Tibial artery (tissue), 4 donors: ENCODE results near the gene COA1.

ENCODE experiments used
- DNase-seq, 2 donors: peaks; one replicate each; pipeline ENCODE4 v3.0.0-alpha.2; 2019
- H3K27ac ChIP-seq, 2 donors: fragments of 200-600 bp; sonication (generic) in 1 of 2; 1 replicate in 1 of 2; 2 replicates in 1 of 2; pipeline ENCODE4 v1.5.1; 2018 to 2019; ENCODE audit warnings: mild to moderate bottlenecking in 1 of 2
- H3K27me3 ChIP-seq, 2 donors: fragments of 200-600 bp; sonication (generic) in 1 of 2; one replicate each; pipeline versions ENCODE4 v1.5.1 to v1.6.0; 2016 to 2019
- H3K36me3 ChIP-seq, 3 donors: fragments of 200-600 bp; sonication (generic) in 2 of 3; one replicate each; pipeline ENCODE4 v1.5.1; 2016 to 2019; ENCODE audit warnings: mild to moderate bottlenecking in 2 of 3
- H3K4me1 ChIP-seq, 4 donors: fragments of 200-600 bp; sonication (generic) in 2 of 4; 1 replicate in 3 of 4; 2 replicates in 1 of 4; pipeline ENCODE4 v1.5.1; 2016 to 2019
- H3K4me3 ChIP-seq, 2 donors: fragments of 200-600 bp; sonication (generic) in 1 of 2; 1 replicate in 1 of 2; 2 replicates in 1 of 2; pipeline ENCODE4 v1.5.1; 2018 to 2019; ENCODE audit warnings: mild to moderate bottlenecking in 2 of 2
- H3K9me3 ChIP-seq, 3 donors: fragments of 200-600 bp; sonication (generic) in 1 of 3; one replicate each; pipeline ENCODE4 v1.5.1; 2016 to 2019
- CTCF ChIP-seq, 2 experiments: fragments of 200-600 bp in 1 of 2; fragments of 450-650 bp in 1 of 2; IDR thresholded peaks; one replicate each; pipeline ENCODE4 v1.5.1; 2017 to 2019; ENCODE audit warnings: antibody characterized with exemption in 2 of 2, mild to moderate bottlenecking in 1 of 2, moderate library complexity in 1 of 2
- intact Hi-C: fragments of 100-400 bp; cut with DNase I; formaldehyde crosslinking; loops from one replicate; pipeline ENCODE4 v1.15.0; 2023; ENCODE audit warnings: low total_unique reads

Gene COA1

GRCh38 chr7:43701500-43701854 lies 27.8 kb downstream of the COA1 start:
- no peak for DNase-seq
- Histone ChIP-seq H3K4me1 (no peaks in the 10 kb centered on the region), H3K4me3 (no peak overlapping the region), H3K9me3 (no peaks in the 10 kb centered on the region), H3K36me3 (peaks cover 0 to 6% (median 0%) of the 10 kb centered on the region in 3 donors), H3K27me3 (no peaks in the 10 kb centered on the region), H3K27ac (no peak overlapping the region)
- intact Hi-C loops: loop anchor here (2.0 kb wide), 1 partner anchor 119 kb away; the partner anchor contains the start of gene STK17A
- TF ChIP-seq CTCF (IDR thresholded peaks at IDR 0.05): no peak

DNA sequence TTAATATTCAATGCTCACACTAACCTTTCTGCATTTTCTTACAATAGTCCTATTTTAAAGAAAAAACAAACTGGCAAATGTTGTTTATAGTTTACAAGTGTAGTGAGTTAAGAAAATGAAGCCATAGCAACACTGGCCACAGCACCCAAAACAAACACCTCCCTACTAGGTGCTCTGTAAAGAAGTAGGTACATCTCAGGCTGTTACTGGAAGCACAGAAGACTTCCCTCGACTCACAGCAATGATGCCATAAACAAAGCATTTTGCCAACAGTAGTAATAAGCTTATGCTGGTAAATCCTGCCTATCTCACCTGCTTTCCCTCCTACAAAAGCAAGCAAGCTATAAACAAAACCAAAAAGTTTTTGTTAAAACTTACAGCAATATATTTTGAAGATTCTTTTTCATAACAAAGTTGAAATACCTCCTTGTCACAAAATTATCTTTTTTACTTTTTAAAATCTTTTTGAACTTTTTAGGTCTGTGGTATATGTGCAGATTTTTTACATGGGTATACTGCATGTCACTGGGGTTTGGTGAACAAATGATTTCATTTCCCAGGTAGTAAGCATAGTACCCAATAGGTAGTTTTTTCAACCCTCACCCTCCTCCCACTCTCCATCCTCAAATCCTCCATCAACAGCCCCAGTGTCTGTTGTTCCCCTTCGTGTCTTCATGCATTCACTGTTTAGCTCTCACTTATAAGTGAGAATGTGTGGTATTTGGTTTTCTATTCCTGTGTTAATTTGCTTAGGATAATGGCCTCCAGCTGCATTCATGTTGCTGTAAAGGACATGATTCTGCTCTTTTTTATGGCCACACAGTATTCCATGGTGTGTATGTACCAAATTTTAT lies 28.4 kb downstream of the COA1 start:
- H3K4me1 ChIP-seq: no peaks in the 10 kb centered on the region
- intact Hi-C loops: loop anchor here (2.0 kb wide), 1 partner anchor 118 kb away; the partner anchor contains the start of gene STK17A
- no peak overlapping the region for H3K27ac ChIP-seq
- H3K9me3 ChIP-seq: no peaks in the 10 kb centered on the region
- peaks cover 0 to 6% (median 0%) of the 10 kb centered on the region in 3 donors for H3K36me3 ChIP-seq
- H3K27me3 ChIP-seq: no peaks in the 10 kb centered on the region
- DNase-seq: no peak
- no peak for TF ChIP-seq CTCF (IDR thresholded peaks at IDR 0.05)
- no peak overlapping the region for H3K4me3 ChIP-seq

GRCh38 chr7:43700059-43700501 lies 29.2 kb downstream of the COA1 start:
- intact Hi-C loops: loop anchor here (2.0 kb wide), 1 partner anchor 117 kb away; the partner anchor contains the start of gene STK17A

DNA sequence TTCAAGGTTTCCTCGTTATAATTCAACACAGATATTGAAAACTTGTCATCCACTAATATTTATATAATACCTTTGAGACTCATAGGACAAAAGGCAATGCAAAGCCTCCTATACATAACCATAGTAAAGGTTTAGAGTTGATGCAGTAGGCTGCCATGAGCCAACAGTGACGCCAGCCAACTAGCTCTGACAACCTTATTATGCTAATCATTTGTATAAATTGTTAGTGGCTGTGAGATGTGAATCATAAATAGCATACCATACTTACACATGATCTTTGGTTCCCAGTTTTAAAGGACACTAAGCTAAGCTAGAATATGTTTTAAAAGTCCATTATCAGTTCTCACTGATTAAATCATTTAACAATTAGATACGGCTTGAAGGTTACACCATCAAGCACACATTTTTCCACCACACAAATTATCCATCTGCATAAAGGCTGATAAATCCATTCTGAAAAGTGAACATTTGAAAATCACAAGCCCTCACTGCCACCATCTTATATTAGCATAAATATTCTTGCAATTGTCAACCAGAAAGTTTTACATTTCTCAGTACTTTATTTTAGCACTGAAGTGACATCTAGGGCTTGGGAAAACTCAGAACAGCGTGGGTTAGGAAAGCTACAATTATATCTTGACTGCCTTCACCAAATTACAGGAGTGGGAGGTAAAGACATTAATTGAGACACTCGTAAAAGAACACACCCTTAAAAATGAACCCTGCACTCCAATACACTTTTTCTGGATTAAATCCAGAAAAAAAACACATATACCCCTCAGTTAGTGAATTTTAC lies 30.7 kb downstream of the COA1 start:
- no peaks in the 10 kb centered on the region for H3K9me3 ChIP-seq
- DNase-seq: no peak
- H3K27me3 ChIP-seq: no peaks in the 10 kb centered on the region
- intact Hi-C loops: no loop called here
- no peaks in the 10 kb centered on the region for H3K4me1 ChIP-seq
- TF ChIP-seq CTCF (IDR thresholded peaks at IDR 0.05): no peak
- H3K27ac ChIP-seq: no peak overlapping the region
- no peaks in the 10 kb centered on the region for H3K36me3 ChIP-seq
- H3K4me3 ChIP-seq: no peak overlapping the region

More at GRCh38 chr7:43700059-43700501, 29.2 kb downstream of the COA1 start:
- no peak overlapping the region for H3K4me3 ChIP-seq
- H3K4me1 ChIP-seq: no peaks in the 10 kb centered on the region
- DNase-seq: no peak
- TF ChIP-seq CTCF (IDR thresholded peaks at IDR 0.05): peak; percentile 63 to 81
- no peak overlapping the region for H3K27ac ChIP-seq
- no peaks in the 10 kb centered on the region for H3K27me3 ChIP-seq
- H3K36me3 ChIP-seq: peaks cover 0 to 2% (median 0%) of the 10 kb centered on the region in 3 donors
- H3K9me3 ChIP-seq: no peaks in the 10 kb centered on the region

- Histone ChIP-seq H3K9me3 (no peaks in the 10 kb centered on the region), H3K27me3 (no peaks in the 10 kb centered on the region), H3K4me3 (no peak overlapping the region), H3K36me3 (no peaks in the 10 kb centered on the region), H3K27ac (no peak overlapping the region), H3K4me1 (no peaks in the 10 kb centered on the region)
- no peak for TF ChIP-seq CTCF (IDR thresholded peaks at IDR 0.05)
- intact Hi-C loops: no loop called here
- no peak for DNase-seq
Observed at GRCh38 chr7:43697690-43698089, 31.6 kb downstream of the COA1 start.
